Posterior cingulate gyrus (tissue), 11 donors: ENCODE data around the gene DISP2.
A peak's percentile ranks its signal among the peaks of the same experiment; 100 is the strongest.

Source experiments
- DNase-seq, 10 donors: peaks; one replicate each; pipeline versions ENCODE4 v3.0.0 to v3.0.0-alpha.2; 2020 to 2021; ENCODE audit warnings: mixed read lengths in 3 of 10
- intact Hi-C: fragments of 100-400 bp; cut with DNase I; formaldehyde crosslinking; loops from one replicate; pipeline ENCODE4 v1.15.1; 2023

The DISP2 gene, protein sequence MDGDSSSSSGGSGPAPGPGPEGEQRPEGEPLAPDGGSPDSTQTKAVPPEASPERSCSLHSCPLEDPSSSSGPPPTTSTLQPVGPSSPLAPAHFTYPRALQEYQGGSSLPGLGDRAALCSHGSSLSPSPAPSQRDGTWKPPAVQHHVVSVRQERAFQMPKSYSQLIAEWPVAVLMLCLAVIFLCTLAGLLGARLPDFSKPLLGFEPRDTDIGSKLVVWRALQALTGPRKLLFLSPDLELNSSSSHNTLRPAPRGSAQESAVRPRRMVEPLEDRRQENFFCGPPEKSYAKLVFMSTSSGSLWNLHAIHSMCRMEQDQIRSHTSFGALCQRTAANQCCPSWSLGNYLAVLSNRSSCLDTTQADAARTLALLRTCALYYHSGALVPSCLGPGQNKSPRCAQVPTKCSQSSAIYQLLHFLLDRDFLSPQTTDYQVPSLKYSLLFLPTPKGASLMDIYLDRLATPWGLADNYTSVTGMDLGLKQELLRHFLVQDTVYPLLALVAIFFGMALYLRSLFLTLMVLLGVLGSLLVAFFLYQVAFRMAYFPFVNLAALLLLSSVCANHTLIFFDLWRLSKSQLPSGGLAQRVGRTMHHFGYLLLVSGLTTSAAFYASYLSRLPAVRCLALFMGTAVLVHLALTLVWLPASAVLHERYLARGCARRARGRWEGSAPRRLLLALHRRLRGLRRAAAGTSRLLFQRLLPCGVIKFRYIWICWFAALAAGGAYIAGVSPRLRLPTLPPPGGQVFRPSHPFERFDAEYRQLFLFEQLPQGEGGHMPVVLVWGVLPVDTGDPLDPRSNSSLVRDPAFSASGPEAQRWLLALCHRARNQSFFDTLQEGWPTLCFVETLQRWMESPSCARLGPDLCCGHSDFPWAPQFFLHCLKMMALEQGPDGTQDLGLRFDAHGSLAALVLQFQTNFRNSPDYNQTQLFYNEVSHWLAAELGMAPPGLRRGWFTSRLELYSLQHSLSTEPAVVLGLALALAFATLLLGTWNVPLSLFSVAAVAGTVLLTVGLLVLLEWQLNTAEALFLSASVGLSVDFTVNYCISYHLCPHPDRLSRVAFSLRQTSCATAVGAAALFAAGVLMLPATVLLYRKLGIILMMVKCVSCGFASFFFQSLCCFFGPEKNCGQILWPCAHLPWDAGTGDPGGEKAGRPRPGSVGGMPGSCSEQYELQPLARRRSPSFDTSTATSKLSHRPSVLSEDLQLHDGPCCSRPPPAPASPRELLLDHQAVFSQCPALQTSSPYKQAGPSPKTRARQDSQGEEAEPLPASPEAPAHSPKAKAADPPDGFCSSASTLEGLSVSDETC (N-terminal part only)

DNA sequence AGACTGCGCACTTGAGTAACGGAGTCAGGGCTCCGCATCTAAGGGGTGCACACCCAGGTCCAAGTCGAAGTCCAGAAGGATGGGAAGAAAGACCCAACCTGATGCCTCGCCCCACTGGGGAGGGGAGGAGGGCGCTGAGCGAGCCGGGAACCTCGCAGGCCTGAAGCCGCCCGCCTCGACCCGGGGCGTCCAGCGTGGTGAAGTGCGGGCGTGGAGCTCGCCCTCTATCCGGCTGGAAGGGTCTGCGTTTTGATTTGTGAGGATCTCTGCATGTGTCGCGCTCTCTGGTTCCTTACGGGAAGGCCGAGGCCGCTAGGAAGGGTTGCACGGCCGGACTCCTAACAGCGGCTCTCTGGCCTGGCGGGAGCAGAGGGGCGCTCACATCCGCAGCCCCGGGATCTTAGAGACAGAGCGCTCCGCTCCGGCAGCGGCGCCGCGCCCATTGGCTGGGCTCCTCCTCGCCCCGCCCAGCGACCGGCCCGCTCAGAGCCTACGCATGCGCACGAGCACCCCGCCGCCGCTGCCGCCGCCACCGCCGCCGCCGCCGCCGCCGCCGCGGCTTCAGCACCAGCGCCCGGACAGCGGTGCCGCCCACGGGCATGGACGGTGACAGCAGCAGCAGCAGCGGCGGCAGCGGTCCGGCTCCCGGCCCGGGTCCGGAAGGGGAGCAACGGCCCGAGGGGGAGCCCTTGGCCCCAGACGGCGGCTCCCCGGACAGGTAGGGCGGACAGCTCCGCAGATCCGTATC lies at the start of gene DISP2:
Gene DISP2, plus strand, starts transcription at position 497 of the 748 bp plus-strand sequence. Its CDS starts 103 bp downstream, at position 600.
- peak; percentile 77 to 98 (median 84) for DNase-seq
- intact Hi-C loops, result no loop called here

DNA sequence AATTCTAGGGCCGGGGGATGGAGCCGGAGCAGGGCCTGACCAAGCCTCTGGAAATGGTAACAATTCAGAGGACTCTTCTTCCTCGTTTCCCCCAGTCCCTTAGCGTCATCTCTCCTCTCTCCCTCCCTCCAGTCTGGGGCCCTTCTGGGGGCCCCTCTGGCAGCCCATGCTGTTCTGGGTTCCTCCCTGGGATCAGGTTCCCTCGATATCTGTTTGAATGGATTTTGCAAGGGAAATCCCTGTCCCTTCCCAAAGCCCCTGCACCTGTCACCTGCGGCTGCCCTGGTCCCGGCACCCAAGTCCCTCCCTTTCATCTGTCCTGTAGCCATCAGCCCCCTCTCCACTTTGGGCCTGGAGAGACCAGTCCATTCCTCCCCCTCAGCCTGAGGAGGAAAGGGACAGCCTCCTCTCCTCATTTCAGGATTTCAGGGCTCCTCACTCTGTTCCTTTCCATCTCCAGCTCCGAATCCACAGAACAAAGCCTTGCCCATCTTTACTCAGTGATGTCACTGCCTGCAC lies 48.6 kb upstream of the DISP2 start:
- intact Hi-C loops, result no loop called here
- DNase-seq, result peak in 2 of 10 donors; percentile 26 to 32

DNA sequence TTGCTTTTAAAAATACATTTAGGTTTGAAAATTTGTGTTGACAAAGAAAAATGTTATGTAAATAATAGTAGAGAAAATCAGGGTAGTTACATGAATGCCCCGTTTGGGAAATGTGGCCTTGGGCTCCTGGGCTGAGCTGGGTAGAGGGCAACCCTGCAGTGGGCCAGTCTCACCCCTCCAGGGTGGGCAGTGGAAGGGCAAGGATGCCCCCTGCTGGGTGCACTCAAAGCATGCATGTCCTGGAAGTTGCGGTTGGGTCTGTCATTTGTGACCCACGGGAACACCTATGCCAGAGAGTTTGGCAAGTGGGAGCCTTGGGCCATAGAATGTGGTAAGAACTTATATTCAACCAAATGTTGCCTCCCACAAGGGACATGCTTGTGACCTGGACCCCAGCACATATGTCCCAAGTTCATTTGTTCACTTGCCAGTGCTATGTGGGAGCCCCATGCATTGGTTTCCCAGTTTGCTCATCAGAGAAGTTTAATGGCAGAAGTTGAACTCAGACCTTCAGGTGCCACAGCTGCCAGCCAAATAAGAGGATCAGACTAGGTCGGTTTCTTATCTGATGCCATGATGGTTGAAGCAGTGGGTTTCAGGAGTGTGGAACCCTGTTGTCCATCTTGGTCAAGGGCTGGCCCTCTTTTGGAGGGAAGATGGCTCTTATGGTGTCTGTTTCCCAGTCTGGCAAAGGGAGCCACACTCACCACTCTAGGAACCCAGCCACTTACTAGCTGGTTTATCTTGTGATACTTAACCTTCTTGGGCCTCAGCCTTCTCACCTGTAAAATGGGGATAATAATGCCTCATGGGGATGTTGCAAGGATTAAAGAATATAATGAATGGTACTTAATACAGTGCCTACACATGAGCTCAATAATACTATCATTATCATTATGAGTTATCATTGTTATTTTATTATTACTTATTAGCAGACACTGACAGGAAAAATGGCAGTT lies 47.7 kb upstream of the DISP2 start:
- DNase-seq, result peak in 7 of 10 donors; percentile 36 to 94 (median 59)
- intact Hi-C loops, result no loop called here

DNA sequence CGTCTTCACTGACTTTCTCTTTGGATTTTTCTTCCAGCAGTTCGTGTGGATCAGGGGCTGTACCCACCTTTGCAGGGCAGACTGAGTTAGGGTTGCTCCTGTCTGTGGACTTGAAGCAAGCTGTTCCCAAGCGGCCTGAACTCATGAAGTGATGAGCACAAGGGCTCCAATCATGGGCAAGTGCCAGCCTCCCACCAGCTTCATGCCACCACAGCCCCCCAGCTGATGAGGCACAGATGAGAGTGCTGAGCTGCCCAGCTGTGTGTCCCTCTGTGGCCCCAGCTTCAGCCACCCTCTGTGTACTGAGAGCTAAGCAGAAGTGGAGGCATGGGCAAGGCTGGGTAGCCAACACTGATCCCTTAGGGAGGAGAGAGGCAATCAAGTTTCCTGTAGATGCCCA lies 47.0 kb upstream of the DISP2 start:
- peak in 2 of 10 donors; percentile 18 to 58 for DNase-seq
- intact Hi-C loops, result no loop called here

DNA sequence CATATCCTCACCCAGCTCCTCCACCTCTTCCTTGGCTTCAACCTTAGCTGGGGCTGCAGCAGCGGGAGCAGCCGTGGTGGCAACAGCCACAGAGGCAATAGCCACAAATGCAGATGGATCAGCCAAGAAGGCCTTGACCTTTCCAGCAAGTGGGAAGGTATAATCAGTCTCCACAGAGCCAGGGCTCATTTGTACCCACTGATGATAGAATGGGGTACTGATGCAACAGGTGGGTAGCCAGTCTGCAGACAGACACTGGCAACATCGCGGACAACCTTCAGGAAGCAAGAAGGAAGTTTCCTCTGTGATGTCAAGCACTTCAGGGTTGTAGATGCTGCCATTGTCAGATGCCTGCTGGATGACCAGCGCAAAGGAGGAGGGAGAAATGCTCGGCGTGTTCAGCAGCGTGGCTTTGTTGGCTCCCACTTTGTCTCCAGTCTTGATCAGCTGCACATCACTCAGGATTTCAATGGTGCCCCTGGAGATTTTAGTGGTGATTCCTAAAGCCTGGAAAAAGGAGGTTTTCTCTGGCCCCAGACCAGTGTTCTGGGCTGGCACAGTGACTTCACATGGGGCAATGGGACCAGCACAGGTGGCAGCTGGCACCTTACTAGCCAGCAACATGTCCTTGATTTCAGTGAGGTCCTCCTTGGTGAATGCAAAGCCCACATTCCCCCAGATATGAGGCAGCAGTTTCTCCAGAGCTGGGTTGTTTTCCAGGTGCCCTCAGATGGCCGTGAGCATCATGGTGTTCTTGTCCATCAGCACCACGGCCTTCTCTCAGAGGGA lies 45.5 kb upstream of the DISP2 start:
- intact Hi-C loops, result no loop called here
- peak in 2 of 10 donors; percentile 18 to 58 for DNase-seq

DNA sequence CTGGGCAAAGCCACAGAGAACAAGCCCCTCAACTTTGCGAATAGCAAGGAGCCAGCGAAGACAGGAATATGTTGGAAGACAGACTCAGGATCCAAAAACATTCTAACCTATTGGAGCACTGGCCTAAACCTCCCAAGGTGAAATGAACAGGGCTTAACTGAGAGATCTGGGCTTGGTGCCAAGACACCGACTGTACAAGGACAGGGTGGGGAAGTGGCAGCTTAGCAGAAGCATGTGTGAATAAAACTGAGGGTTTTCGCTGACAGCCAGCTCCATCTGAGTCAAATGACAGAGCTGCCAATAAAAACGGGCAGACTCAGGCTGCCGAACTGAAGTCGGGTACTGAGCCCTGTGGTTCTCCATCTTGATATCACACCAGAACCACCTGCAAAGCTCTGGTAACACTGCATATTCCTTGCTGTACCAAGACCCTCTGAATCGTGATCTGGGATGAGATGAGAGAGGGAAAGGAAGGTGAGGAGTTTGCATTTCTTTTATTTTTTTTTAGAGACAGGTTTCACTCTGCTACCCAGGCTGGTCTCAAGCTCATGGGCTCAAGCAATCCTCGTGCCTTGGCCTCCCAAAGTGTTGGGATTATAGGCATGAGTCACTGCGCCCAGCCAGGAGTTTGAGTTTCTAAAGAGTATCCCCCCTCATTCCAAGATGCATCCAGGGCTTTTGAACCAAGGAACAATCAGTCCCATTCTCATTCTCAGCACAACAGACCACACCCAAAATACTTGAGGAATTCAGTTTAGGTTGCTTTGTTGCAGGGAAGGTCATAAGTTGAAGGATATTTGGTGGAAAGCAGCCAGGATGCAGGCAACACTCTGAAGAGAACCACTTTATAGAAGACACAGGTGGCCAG lies 44.3 kb upstream of the DISP2 start:
- peak in 2 of 10 donors; percentile 27 to 43 for DNase-seq
- intact Hi-C loops, result no loop called here

DNA sequence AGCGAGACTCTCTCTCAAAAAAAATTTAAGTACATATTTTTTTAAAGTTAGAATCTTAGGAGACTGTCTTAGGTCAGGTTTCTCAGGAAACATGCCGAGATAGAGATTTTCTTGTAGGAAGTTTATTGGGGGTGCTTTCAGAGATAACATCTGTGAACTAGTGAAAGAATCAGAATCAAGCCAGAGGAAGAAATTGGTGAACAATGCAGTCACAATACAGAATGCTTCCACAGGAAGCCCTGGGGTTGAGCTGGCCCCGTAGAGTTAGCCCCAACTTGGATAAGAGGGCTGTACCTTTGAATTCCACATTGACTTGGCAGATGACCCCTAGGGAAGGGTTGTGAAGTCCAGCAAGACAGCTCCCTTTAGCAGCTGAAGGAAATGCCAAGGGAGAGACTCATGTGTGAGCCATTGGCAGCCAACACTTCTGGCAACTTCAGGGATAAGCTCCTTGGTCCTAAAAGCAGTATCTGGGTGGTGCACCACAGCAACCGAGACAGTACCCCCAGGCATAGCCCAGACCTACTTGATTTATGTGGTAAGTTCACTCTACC lies 43.2 kb upstream of the DISP2 start:
- intact Hi-C loops, result no loop called here
- peak in 2 of 10 donors; percentile 8 to 15 for DNase-seq

DNA sequence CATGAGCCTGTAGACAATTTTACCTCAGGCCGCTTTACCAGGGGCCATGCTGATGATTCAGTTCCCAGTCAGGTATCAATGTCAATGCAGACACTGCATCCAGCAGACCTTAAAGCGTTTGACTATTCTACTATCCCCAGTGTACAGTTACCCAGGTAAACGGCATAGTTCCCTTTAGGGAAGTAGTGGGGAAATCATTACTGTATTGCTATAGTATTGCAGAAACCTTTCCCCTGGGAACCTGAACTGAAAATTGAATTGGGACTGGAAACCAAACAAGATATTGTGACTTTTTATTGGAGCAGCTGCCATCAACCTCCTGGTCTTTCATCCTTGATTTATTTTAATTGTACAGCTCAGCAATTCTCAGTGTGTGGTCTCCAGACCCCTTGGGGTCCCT lies 41.1 kb upstream of the DISP2 start:
- intact Hi-C loops, result no loop called here
- DNase-seq, result peak in 1 of 10 donors; percentile 8

DNA sequence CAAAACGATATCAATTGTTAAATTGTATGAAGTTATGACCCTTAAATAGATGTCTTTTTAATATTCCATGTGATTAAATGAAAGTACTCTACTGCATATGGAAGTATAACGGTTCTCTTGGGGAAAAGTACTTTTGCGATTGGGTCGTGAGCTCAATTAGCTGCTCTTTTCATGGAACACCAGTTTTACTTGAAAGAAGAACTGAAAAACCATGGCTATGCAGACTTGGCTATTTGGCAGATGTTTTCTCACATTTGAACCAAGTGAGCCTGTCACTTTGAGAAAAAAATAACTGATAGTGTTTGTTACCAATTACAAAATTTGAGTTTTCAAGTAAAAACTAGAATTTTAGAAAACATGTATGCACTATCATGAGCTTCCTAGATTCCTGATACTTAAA lies 40.4 kb upstream of the DISP2 start:
- DNase-seq, result no peak
- intact Hi-C loops, result no loop called here

DNA sequence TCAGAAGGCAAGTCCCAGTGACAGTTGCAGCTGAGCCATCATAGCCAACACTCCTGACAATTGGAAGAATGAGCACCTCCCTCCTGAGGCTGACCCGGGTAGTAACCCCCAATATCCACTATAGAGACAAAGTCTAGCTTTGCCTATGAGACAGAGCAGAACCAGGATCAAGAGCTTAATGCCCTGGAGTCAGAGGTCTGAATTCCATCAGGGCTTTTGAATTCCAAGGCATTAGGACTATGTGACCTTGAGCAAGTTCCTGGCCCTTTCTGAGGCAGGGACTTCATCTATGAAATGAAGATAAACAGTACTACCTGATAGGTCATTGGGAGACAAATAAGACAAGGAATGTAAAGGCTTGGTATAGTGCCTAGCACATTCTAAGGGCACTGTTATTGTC lies 37.6 kb upstream of the DISP2 start:
- DNase-seq, result peak in 2 of 10 donors; percentile 11 to 45
- intact Hi-C loops, result loop anchor here (5.0 kb wide), 1 partner anchor 47 kb away; no protein-coding TSS in a partner anchor

DNA sequence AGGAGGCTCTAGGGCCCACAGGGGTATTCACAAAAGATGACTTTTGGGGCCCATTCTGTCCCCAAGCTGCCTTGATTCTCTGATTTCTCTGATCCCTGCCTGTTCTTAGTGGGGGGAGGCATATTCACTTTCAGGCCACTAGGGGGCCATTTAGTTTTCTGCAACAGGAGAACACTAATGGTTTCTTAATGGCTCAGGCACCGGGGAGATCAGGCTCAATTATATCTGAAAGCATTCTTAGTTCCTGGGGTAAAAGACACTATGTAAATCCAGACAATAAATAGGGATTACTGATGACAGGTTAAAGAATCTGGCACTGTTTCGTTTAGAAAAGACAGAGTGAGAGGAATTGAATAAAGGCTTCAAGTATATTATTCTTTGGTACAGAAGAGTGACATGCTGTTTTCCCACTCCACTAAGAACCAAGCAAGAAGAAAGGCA lies 37.1 kb upstream of the DISP2 start:
- intact Hi-C loops, result loop anchor here (5.0 kb wide), 1 partner anchor 46 kb away; no protein-coding TSS in a partner anchor
- peak in 5 of 10 donors; percentile 57 to 74 (median 63) for DNase-seq

DNA sequence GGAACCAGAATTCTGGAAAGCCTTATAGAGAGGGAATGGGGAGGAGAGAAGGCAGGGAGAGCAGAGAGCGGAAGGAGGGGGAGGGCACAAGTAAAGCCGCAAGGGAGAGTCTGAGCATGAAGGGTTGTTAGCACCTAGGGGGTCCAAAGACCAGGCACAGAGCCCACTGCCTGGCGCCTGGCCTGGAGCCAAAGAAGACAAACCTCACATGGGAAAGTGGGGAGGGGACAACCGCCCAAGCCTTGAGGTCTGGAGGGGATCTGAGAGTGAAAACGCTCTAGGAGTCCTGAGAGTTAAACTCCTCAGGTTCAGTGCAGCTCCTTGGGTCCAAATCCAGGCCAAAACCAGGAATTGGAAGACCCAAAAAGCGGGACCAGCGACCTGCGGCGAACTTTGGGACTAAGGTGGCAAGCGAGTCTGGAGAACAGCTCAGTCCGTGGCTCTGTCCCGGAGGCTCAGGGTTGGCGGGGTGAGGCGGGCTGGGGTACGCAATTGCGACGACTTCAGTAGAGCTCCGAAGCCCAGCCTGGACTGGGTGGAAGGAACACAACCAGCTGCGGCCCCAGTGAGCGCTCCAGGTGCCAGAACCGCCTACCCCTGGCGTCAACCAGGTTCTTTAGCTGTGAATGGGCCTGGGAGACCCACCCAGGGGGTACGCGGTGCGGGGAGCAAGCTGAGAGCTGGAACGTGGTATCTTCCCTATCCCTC lies 35.3 kb upstream of the DISP2 start:
- intact Hi-C loops, result loop anchor here (1.0 to 5.0 kb wide), 3 partner anchors 16 to 100 kb away; no protein-coding TSS in a partner anchor
- peak in 2 of 10 donors; percentile 74 to 83 for DNase-seq

DNA sequence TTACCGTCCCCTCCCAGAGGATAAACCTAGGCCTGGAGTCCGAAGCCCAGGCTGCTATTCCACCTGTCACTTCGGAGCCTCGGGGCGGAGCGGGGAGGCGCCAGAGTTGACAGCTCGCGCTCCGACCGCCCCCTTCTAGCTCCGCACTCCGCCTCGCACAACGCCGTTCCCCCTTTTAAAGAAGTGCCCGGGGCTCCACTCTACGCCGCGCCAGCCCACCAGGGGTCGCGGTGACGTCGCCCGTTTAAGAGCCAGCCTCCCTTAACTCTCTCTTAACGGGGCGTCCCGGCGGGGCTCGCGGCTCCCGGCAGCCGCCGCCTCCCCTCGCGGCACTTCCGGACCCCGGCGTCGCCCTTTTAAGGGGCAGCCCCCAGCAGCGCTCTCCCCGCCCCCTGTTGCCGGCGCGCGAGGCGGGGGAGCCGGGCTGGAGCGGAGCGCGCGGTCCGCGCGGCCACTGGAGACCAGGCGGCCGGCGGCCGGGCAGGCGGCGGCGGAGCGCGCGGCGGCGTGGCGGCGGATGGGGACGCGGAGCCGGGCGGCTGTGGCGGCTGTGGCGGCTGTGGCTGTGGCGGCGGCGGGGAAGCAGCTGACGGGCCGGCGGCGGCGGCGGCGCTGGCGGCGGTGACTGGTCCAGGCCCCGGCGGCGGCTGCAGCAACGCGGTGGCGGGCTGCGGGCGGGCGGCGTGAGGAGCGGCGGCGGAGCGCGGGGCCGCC lies 34.6 kb upstream of the DISP2 start, which contains the start of gene INAFM2:
Gene INAFM2, plus strand, starts transcription at position 454 of the 714 bp plus-strand sequence. CDS start 364 bp downstream, outside the sequence.
- peak; percentile 67 to 97 (median 85) for DNase-seq
- intact Hi-C loops, result loop anchor here (1.0 to 5.0 kb wide), 3 partner anchors 15 to 99 kb away; no protein-coding TSS in a partner anchor
